Adipocyte (in vitro differentiated cells): ENCODE results near the gene SOWAHA.
"Not testable (repeated sequence)": the region's sequence is repeated elsewhere in the genome, so short reads cannot be mapped to it uniquely, and the experiment has no call there.

Experiments
- DNase-seq: peaks from one replicate; pipeline ENCODE4 v3.0.0-alpha.2; 2015; ENCODE audit warnings: low read depth
- H3K27me3 ChIP-seq: replicated peaks from 2 replicates; pipeline ENCODE4 v1.7.0; 2013; ENCODE audit warnings: mild to moderate bottlenecking, low read length, moderate library complexity; ENCODE audit not compliant: control insufficient read depth, insufficient read depth
- H3K36me3 ChIP-seq: 2 replicates; pipeline ENCODE4 v1.7.0; 2013; ENCODE audit warnings: low read length, mild to moderate bottlenecking, moderate library complexity; ENCODE audit not compliant: control insufficient read depth, insufficient read depth, severe bottlenecking
- H3K4me1 ChIP-seq: 2 replicates; pipeline ENCODE4 v1.7.0; 2013; ENCODE audit warnings: mild to moderate bottlenecking, low read length, moderate library complexity; ENCODE audit not compliant: control insufficient read depth, insufficient read depth
- H3K4me3 ChIP-seq: 2 replicates; pipeline ENCODE4 v1.7.0; 2013; ENCODE audit warnings: mild to moderate bottlenecking, low read length, moderate library complexity
- H3K9ac ChIP-seq: 2 replicates; pipeline ENCODE4 v1.7.0; 2013; ENCODE audit warnings: mild to moderate bottlenecking, low read length, moderate library complexity
- H3K9me3 ChIP-seq: 2 replicates; pipeline ENCODE4 v1.7.0; 2013; ENCODE audit warnings: mild to moderate bottlenecking, low read length, moderate library complexity; ENCODE audit not compliant: control insufficient read depth

Gene SOWAHA

GRCh38 chr5:132791026-132791425 lies 22.1 kb upstream of the SOWAHA start:
- no peak overlapping the region for H3K4me3 ChIP-seq
- H3K4me1 ChIP-seq, result peaks cover 9% of the 10 kb centered on the region
- H3K27me3 ChIP-seq, result peaks cover 19% of the 10 kb centered on the region
- DNase-seq, result no peak
- H3K9me3 ChIP-seq, result no peaks in the 10 kb centered on the region
- no peak overlapping the region for H3K9ac ChIP-seq
- no peaks in the 10 kb centered on the region for H3K36me3 ChIP-seq

- no peak overlapping the region for H3K4me3 ChIP-seq
- H3K27me3 ChIP-seq, result peaks cover 28% of the 10 kb centered on the region
- no peaks in the 10 kb centered on the region for H3K9me3 ChIP-seq
- H3K36me3 ChIP-seq, result no peaks in the 10 kb centered on the region
- H3K9ac ChIP-seq, result no peak overlapping the region
- H3K4me1 ChIP-seq, result no peaks in the 10 kb centered on the region
- peak; percentile 52 for DNase-seq
These were observed 15.5 kb upstream of the SOWAHA start for GRCh38 chr5:132797651-132798050.

GRCh38 chr5:132799392-132799791 lies 13.7 kb upstream of the SOWAHA start:
- Histone ChIP-seq H3K9me3 (no peaks in the 10 kb centered on the region), H3K36me3 (no peaks in the 10 kb centered on the region), H3K4me3 (no peak overlapping the region), H3K4me1 (no peaks in the 10 kb centered on the region), H3K9ac (no peak overlapping the region), H3K27me3 (peaks cover 26% of the 10 kb centered on the region)
- DNase-seq, result no peak

- H3K36me3 ChIP-seq, result no peaks in the 10 kb centered on the region
These were observed 12.6 kb upstream of the SOWAHA start for GRCh38 chr5:132800545-132800944.

GRCh38 chr5:132802044-132802684 lies 10.9 kb upstream of the SOWAHA start:
- H3K36me3 ChIP-seq, result no peaks in the 10 kb centered on the region
- H3K9ac ChIP-seq, result no peak overlapping the region
- DNase-seq, result no peak
- H3K9me3 ChIP-seq, result no peaks in the 10 kb centered on the region
- no peaks in the 10 kb centered on the region for H3K4me1 ChIP-seq
- H3K4me3 ChIP-seq, result no peak overlapping the region
- H3K27me3 ChIP-seq, result peaks cover 26% of the 10 kb centered on the region

More at GRCh38 chr5:132800545-132800944, 12.6 kb upstream of the SOWAHA start:
- DNase-seq, result no peak
- Histone ChIP-seq H3K4me1 (no peaks in the 10 kb centered on the region), H3K4me3 (no peak overlapping the region), H3K9ac (no peak overlapping the region), H3K27me3 (peaks cover 26% of the 10 kb centered on the region), H3K9me3 (no peaks in the 10 kb centered on the region)

- not testable (repeated sequence) for DNase-seq, H3K9ac ChIP-seq, H3K4me3 ChIP-seq, H3K4me1 ChIP-seq, H3K36me3 ChIP-seq, H3K9me3 ChIP-seq
- H3K27me3 ChIP-seq, result peaks cover 26% of the 10 kb centered on the region
These were observed 10.4 kb upstream of the SOWAHA start for GRCh38 chr5:132802685-132803066.

GRCh38 chr5:132804219-132804618 lies 8.9 kb upstream of the SOWAHA start:
- H3K4me3 ChIP-seq, result not testable (repeated sequence)

GRCh38 chr5:132805872-132806271 lies 7.2 kb upstream of the SOWAHA start:
- not testable (repeated sequence) for H3K4me3 ChIP-seq, H3K9ac ChIP-seq, H3K36me3 ChIP-seq, H3K9me3 ChIP-seq, DNase-seq, H3K4me1 ChIP-seq
- peaks cover 21% of the 10 kb centered on the region for H3K27me3 ChIP-seq

More at GRCh38 chr5:132804219-132804618, 8.9 kb upstream of the SOWAHA start:
- not testable (repeated sequence) for H3K9me3 ChIP-seq, H3K9ac ChIP-seq, H3K4me1 ChIP-seq, H3K36me3 ChIP-seq, DNase-seq
- H3K27me3 ChIP-seq, result peaks cover 26% of the 10 kb centered on the region

- not testable (repeated sequence) for H3K4me3 ChIP-seq, H3K9me3 ChIP-seq, H3K4me1 ChIP-seq, H3K9ac ChIP-seq, DNase-seq, H3K36me3 ChIP-seq
- peaks cover 19% of the 10 kb centered on the region for H3K27me3 ChIP-seq
These were observed 6.3 kb upstream of the SOWAHA start for GRCh38 chr5:132806804-132807162.

- no peaks in the 10 kb centered on the region for H3K9me3 ChIP-seq
- no peak for DNase-seq
- H3K36me3 ChIP-seq, result no peaks in the 10 kb centered on the region
- H3K4me1 ChIP-seq, result no peaks in the 10 kb centered on the region
- no peak overlapping the region for H3K4me3 ChIP-seq
- H3K27me3 ChIP-seq, result peaks cover 19% of the 10 kb centered on the region
- no peak overlapping the region for H3K9ac ChIP-seq
These were observed 5.8 kb upstream of the SOWAHA start for GRCh38 chr5:132807163-132807838.

- Histone ChIP-seq H3K36me3 (no peaks in the 10 kb centered on the region), H3K9ac (no peak overlapping the region), H3K4me3 (no peak overlapping the region), H3K9me3 (no peaks in the 10 kb centered on the region), H3K4me1 (no peaks in the 10 kb centered on the region), H3K27me3 (peaks cover 20% of the 10 kb centered on the region)
- no peak for DNase-seq
These were observed 4.7 kb upstream of the SOWAHA start for GRCh38 chr5:132808448-132808847.

GRCh38 chr5:132808866-132809265 lies 4.2 kb upstream of the SOWAHA start:
- H3K36me3 ChIP-seq, result no peaks in the 10 kb centered on the region
- H3K4me3 ChIP-seq, result no peak overlapping the region
- DNase-seq, result no peak
- no peaks in the 10 kb centered on the region for H3K4me1 ChIP-seq
- H3K27me3 ChIP-seq, result peaks cover 20% of the 10 kb centered on the region
- H3K9ac ChIP-seq, result no peak overlapping the region
- H3K9me3 ChIP-seq, result no peaks in the 10 kb centered on the region
